Suppressor macrophage treated with lipopolysaccharide for 1 hour (primary cell): ENCODE measurements around the gene TBC1D21.

Source experiments
- DNase-seq, 3 donors: peaks; one replicate each; pipeline ENCODE4 v3.0.0-alpha.2; 2020 to 2022

The TBC1D21 gene

GRCh38 chr15:73910522-73911303 is 37.3 kb downstream of the TBC1D21 start:
- DNase-seq, result no peak

GRCh38 chr15:73912030-73912596 is 38.7 kb downstream of the TBC1D21 start:
- DNase-seq, result no peak

- no peak for DNase-seq
These were observed 40.8 kb downstream of the TBC1D21 start for GRCh38 chr15:73914145-73914544.

- no peak for DNase-seq
These were observed 41.7 kb downstream of the TBC1D21 start for GRCh38 chr15:73915082-73915481.

- no peak for DNase-seq
These were observed 45.4 kb downstream of the TBC1D21 start for GRCh38 chr15:73918784-73919183.

GRCh38 chr15:73919706-73920105 is 46.3 kb downstream of the TBC1D21 start:
- no peak for DNase-seq

- no peak for DNase-seq
These were observed 48.0 kb downstream of the TBC1D21 start for GRCh38 chr15:73921254-73921925.

GRCh38 chr15:73922186-73923151 is 49.1 kb downstream of the TBC1D21 start:
- DNase-seq, result no peak

GRCh38 chr15:73923156-73923487 is 49.8 kb downstream of the TBC1D21 start:
- DNase-seq, result no peak

GRCh38 chr15:73923488-73924164 is 50.3 kb downstream of the TBC1D21 start:
- DNase-seq, result no peak

- DNase-seq, result peak; percentile 37 to 53 (median 48)
These were observed 51.0 kb downstream of the TBC1D21 start for GRCh38 chr15:73924171-73924921.

- no peak for DNase-seq
These were observed 52.5 kb downstream of the TBC1D21 start for GRCh38 chr15:73925848-73926218.

GRCh38 chr15:73926219-73927002 is 53.0 kb downstream of the TBC1D21 start, which contains the start of gene LOXL1:
Gene LOXL1 (plus strand): TSS chr15:73926462. CDS start chr15:73926784, 322 bp downstream.
- peak; percentile 46 to 53 (median 52) for DNase-seq

GRCh38 chr15:73927003-73927475 is 53.7 kb downstream of the TBC1D21 start:
- peak in 1 of 3 donors; percentile 29 for DNase-seq

GRCh38 chr15:73927476-73928240 is 54.3 kb downstream of the TBC1D21 start:
- DNase-seq, result peak in 2 of 3 donors; percentile 31 to 69

- DNase-seq, result no peak
These were observed 54.8 kb downstream of the TBC1D21 start for GRCh38 chr15:73928241-73928579.

- DNase-seq, result no peak
These were observed 55.7 kb downstream of the TBC1D21 start for GRCh38 chr15:73928971-73929627.

GRCh38 chr15:73930371-73930770 is 57.0 kb downstream of the TBC1D21 start:
- DNase-seq, result no peak

GRCh38 chr15:73930790-73931281 is 57.5 kb downstream of the TBC1D21 start:
- no peak for DNase-seq
